ENCODE results near the gene MED22.

MED22 gene

GRCh38 chr9:133361507-133362092 lies 13.7 kb upstream of the MED22 start:
- H3K4me3 ChIP-seq (ENCODE audit: low read length) = no peak overlapping the region
- no peak for DNase-seq (ENCODE audit: low read depth)
- TF ChIP-seq CTCF (IDR thresholded peaks at IDR 0.05; ENCODE audit: insufficient read depth, low read depth, low read length, missing control alignments) = no peak

- no peak for TF ChIP-seq CTCF (IDR thresholded peaks at IDR 0.05; ENCODE audit: insufficient read depth, low read depth, low read length, missing control alignments)
- no peak overlapping the region for H3K4me3 ChIP-seq (ENCODE audit: low read length)
- no peak for DNase-seq (ENCODE audit: low read depth)
Measured at GRCh38 chr9:133360400-133361393, 12.8 kb upstream of the MED22 start.

DNA sequence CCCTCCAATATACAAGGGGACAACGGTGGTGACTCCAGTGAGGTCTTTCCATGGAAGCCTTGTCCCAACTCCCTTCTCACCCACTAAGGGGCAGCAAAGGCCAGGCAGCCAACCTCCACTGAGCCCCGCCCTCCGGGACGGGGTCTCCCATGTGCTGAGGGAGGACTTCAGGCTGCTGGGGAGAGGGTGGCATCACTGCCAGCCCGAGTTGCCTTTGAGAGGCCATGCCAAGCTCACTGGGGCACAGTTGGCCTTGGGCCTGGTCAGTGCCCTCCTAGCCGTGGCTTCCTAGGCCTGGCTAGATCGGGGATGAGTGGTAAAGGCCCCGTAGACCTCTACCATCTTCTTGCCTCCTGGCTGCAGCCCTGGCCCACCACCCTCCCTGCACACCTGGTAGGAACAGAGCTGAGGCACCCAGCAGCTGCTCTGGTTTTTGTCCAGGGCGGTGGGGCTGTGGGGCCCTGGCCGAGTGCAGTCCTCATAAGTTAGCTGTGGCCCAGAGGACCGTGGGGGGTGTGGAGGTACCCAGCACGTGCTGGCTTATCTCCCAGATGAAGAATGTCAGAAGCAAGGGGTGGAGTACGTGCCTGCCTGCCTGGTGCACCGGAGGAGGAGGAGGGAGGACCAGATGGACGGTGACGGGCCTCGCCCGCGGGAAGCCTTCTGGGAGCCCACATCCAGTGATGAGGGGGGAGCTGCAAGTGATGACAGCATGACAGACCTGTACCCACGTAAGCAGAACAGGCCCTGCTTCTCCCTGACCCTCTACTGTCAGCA lies 11.7 kb upstream of the MED22 start:
- no peak overlapping the region for H3K4me3 ChIP-seq (ENCODE audit: low read length)
- DNase-seq (ENCODE audit: low read depth) = no peak
- TF ChIP-seq CTCF (IDR thresholded peaks at IDR 0.05; ENCODE audit: insufficient read depth, low read depth, low read length, missing control alignments) = peak; percentile 45

GRCh38 chr9:133357656-133358055 lies 9.7 kb upstream of the MED22 start:
- DNase-seq (ENCODE audit: low read depth) = no peak
- no peak for TF ChIP-seq CTCF (IDR thresholded peaks at IDR 0.05; ENCODE audit: insufficient read depth, low read depth, low read length, missing control alignments)
- H3K4me3 ChIP-seq (ENCODE audit: low read length) = peak overlapping the region; percentile 69

GRCh38 chr9:133356391-133357091 lies 8.6 kb upstream of the MED22 start, which contains the start of the genes SURF1 and SURF2:
SURF1 (minus strand) TSS chr9:133356487; CDS start chr9:133356453, 34 bp downstream.
SURF2 (plus strand) TSS chr9:133356550; CDS start chr9:133356593, 43 bp downstream.
- TF ChIP-seq CTCF (IDR thresholded peaks at IDR 0.05; ENCODE audit: insufficient read depth, low read depth, low read length, missing control alignments) = no peak
- peak within 1 kb of the TSS; percentile 84 for H3K4me3 ChIP-seq (ENCODE audit: low read length)
- peak; percentile 91 for DNase-seq (ENCODE audit: low read depth)

DNA sequence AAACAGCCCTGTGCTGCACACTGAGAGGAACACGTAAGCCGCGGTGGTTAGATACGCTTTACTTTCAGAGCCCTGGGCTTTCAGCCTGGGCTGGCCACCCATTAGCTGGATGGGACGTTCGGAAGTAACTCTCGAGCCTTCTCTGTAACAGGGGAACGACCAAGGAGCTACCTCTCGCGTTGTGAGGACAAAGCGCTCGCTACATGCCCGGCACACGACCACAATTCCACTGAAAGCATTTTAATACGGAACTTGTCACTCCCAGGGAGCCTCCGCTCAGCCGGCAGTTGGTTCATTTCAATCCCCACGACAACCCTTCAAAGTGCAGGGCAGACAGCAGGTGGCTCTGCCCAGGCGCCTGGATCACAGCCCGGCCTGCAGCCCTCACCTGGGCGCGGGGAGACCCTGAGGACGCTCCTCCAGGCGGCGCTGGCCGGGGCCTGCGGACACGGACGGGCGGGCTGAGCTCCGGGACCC lies 8.0 kb upstream of the MED22 start:
- peak overlapping the region; percentile 84 for H3K4me3 ChIP-seq (ENCODE audit: low read length)
- peak; percentile 32 for DNase-seq (ENCODE audit: low read depth)
- TF ChIP-seq CTCF (IDR thresholded peaks at IDR 0.05; ENCODE audit: insufficient read depth, low read depth, low read length, missing control alignments) = peak; percentile 3

Measured in epithelial cell of esophagus (primary cell).